ENCODE data around the gene PRUNE2. TPM values are rescaled to one million over a fixed set of nuclear protein-coding genes. Genes with fewer than 3 reads are reported as not detected.

Gene PRUNE2
- total and polyA plus RNA-seq, 9 of the 15 experiments (the other 6 are each of a cell fraction or from before 2014, with no cell fraction given): 0.05 to 0.45 (median 0.18) TPM; not detected in 1

- no peak for ATAC-seq
- Histone ChIP-seq H3K9me1 (ENCODE audit: control insufficient read depth, insufficient read depth, low read length) (no peaks in the 10 kb centered on the region), H3K27me3 (ENCODE audit: control insufficient read depth in 2 of 2, insufficient read depth in 2 of 2, low read length in 2 of 2) (no peaks in the 10 kb centered on the region), H3K4me2 (ENCODE audit: insufficient read depth, low read length) (no peak overlapping the region), H3K9me3 (replicated peaks; ENCODE audit: control insufficient read depth, insufficient read depth, low read depth, low read length) (no peaks in the 10 kb centered on the region), H3K36me3 (ENCODE audit: control insufficient read depth, insufficient read depth, low read length) (no peaks in the 10 kb centered on the region), H3K79me2 (ENCODE audit: control insufficient read depth, insufficient read depth, low read length) (no peaks in the 10 kb centered on the region), H3K4me1 (replicated peaks in 1 of 2; ENCODE audit: control insufficient read depth in 2 of 2, insufficient read depth in 2 of 2, low read length in 2 of 2) (no peaks in the 10 kb centered on the region), H3K9ac (ENCODE audit: insufficient read depth in 1 of 2, low read depth in 2 of 2, low read length in 2 of 2) (no peak overlapping the region), H2AFZ (ENCODE audit: low read depth, low read length) (no peak overlapping the region), H4K20me1 (replicated peaks; ENCODE audit: control insufficient read depth, insufficient read depth, low read length) (no peaks in the 10 kb centered on the region), H3K4me3 (no peak overlapping the region), H3K27ac (ENCODE audit: extremely low read depth, low read depth, low read length) (no peak overlapping the region)
- ChIA-PET POLR2A (interaction anchor here (0.6 kb wide), 1 partner anchor 1542 kb away, joined by 3 read pairs; no protein-coding TSS in a partner anchor), CTCF (ENCODE audit: low intra/inter-chr PET ratio) (no interaction called here)
- intact Hi-C loops (cut with micrococcal nuclease) (no loop called here), in situ Hi-C loops (cut with MboI) (no loop called here)
- FAIRE-seq: no peak
- BruUV-seq (replicated peaks): no TSS peak
- 0% methylated on average over 4 of the region's 4 CpGs for WGBS (ENCODE audit: insufficient coverage, low coverage, missing lambda C conversion rate)
- no peak for DNase-seq (ENCODE audit: extremely low read depth in 1 of 4, low spot score in 3 of 4)
- TF ChIP-seq FOXK1 (CRISPR knock-in tag; IDR thresholded peaks at IDR 0.05; ENCODE audit: borderline replicate concordance): no peak
- no peak for TF ChIP-seq ZNF395 (CRISPR knock-in tag; IDR thresholded peaks at IDR 0.05)
- TF ChIP-seq, protein P1, sequence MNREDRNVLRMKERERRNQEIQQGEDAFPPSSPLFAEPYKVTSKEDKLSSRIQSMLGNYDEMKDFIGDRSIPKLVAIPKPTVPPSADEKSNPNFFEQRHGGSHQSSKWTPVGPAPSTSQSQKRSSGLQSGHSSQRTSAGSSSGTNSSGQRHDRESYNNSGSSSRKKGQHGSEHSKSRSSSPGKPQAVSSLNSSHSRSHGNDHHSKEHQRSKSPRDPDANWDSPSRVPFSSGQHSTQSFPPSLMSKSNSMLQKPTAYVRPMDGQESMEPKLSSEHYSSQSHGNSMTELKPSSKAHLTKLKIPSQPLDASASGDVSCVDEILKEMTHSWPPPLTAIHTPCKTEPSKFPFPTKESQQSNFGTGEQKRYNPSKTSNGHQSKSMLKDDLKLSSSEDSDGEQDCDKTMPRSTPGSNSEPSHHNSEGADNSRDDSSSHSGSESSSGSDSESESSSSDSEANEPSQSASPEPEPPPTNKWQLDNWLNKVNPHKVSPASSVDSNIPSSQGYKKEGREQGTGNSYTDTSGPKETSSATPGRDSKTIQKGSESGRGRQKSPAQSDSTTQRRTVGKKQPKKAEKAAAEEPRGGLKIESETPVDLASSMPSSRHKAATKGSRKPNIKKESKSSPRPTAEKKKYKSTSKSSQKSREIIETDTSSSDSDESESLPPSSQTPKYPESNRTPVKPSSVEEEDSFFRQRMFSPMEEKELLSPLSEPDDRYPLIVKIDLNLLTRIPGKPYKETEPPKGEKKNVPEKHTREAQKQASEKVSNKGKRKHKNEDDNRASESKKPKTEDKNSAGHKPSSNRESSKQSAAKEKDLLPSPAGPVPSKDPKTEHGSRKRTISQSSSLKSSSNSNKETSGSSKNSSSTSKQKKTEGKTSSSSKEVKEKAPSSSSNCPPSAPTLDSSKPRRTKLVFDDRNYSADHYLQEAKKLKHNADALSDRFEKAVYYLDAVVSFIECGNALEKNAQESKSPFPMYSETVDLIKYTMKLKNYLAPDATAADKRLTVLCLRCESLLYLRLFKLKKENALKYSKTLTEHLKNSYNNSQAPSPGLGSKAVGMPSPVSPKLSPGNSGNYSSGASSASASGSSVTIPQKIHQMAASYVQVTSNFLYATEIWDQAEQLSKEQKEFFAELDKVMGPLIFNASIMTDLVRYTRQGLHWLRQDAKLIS (CRISPR knock-in tag; IDR thresholded peaks at IDR 0.05): no peak
- TF ChIP-seq RBFOX2 (IDR thresholded peaks at IDR 0.05; ENCODE audit: low read depth, low read length): no peak
- no peak for TF ChIP-seq KLF10 (CRISPR knock-in tag; IDR thresholded peaks at IDR 0.05)
- TF ChIP-seq ZNF143 (CRISPR knock-in tag; IDR thresholded peaks at IDR 0.05): no peak
- TF ChIP-seq, protein P2, sequence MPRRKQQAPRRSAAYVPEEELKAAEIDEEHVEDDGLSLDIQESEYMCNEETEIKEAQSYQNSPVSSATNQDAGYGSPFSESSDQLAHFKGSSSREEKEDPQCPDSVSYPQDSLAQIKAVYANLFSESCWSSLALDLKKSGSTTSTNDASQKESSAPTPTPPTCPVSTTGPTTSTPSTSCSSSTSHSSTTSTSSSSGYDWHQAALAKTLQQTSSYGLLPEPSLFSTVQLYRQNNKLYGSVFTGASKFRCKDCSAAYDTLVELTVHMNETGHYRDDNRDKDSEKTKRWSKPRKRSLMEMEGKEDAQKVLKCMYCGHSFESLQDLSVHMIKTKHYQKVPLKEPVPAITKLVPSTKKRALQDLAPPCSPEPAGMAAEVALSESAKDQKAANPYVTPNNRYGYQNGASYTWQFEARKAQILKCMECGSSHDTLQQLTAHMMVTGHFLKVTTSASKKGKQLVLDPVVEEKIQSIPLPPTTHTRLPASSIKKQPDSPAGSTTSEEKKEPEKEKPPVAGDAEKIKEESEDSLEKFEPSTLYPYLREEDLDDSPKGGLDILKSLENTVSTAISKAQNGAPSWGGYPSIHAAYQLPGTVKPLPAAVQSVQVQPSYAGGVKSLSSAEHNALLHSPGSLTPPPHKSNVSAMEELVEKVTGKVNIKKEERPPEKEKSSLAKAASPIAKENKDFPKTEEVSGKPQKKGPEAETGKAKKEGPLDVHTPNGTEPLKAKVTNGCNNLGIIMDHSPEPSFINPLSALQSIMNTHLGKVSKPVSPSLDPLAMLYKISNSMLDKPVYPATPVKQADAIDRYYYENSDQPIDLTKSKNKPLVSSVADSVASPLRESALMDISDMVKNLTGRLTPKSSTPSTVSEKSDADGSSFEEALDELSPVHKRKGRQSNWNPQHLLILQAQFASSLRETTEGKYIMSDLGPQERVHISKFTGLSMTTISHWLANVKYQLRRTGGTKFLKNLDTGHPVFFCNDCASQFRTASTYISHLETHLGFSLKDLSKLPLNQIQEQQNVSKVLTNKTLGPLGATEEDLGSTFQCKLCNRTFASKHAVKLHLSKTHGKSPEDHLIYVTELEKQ (CRISPR knock-in tag; IDR thresholded peaks at IDR 0.05): no peak
- no peak for TF ChIP-seq SIN3A (IDR thresholded peaks at IDR 0.05; ENCODE audit: borderline replicate concordance in 2 of 2, control insufficient read depth in 1 of 2, low read depth in 2 of 2, low read length in 2 of 2)
These were observed 20.4 kb upstream of the PRUNE2 start for GRCh38 chr9:76926324-76926741.

All from K562 (cell line).